Hindlimb muscle (tissue), 1 donor: ENCODE measurements around the gene SKP2. TPM values are rescaled to one million over a fixed set of nuclear protein-coding genes. Genes with fewer than 3 reads are reported as not detected.

Source experiments
- DNase-seq: peaks from one replicate; pipeline ENCODE4 v3.0.0-alpha.2; 2013
- polyA plus RNA-seq: library from polyadenylated mRNA; unstranded; fragments of 120-200 nt; gene quantifications from one replicate; pipeline ENCODE4 v1.2.1, GENCODE V29; 2013; ENCODE audit not compliant: insufficient read length

Gene SKP2
- polyA plus RNA-seq, 1 donor: 57.0 TPM

GRCh38 chr5:36202521-36202961 lies 50.6 kb downstream of the SKP2 start:
- DNase-seq: no peak

- DNase-seq: no peak
These were observed 53.4 kb downstream of the SKP2 start for GRCh38 chr5:36205329-36205728.

GRCh38 chr5:36206913-36207312 lies 55.0 kb downstream of the SKP2 start:
- no peak for DNase-seq

GRCh38 chr5:36208786-36209185 lies 56.9 kb downstream of the SKP2 start:
- no peak for DNase-seq

GRCh38 chr5:36209664-36210063 lies 57.8 kb downstream of the SKP2 start:
- no peak for DNase-seq

- no peak for DNase-seq
These were observed 62.5 kb downstream of the SKP2 start for GRCh38 chr5:36214436-36214835.

GRCh38 chr5:36215910-36216309 lies 64.0 kb downstream of the SKP2 start:
- DNase-seq: no peak

- no peak for DNase-seq
These were observed 65.7 kb downstream of the SKP2 start for GRCh38 chr5:36217567-36217966.

GRCh38 chr5:36217988-36218387 lies 66.1 kb downstream of the SKP2 start:
- no peak for DNase-seq

GRCh38 chr5:36222620-36223019 lies 70.7 kb downstream of the SKP2 start:
- no peak for DNase-seq

GRCh38 chr5:36227046-36227445 lies 75.1 kb downstream of the SKP2 start:
- DNase-seq: no peak

- DNase-seq: no peak
These were observed 76.6 kb downstream of the SKP2 start for GRCh38 chr5:36228505-36228904.

- no peak for DNase-seq
These were observed 78.4 kb downstream of the SKP2 start for GRCh38 chr5:36230151-36230790.

- no peak for DNase-seq
These were observed 80.6 kb downstream of the SKP2 start for GRCh38 chr5:36232533-36232932.

Other genes with a start within 250 kb of the SKP2 start
- gene CAPSL, start 213.5 kb upstream of the SKP2 start, polyA plus RNA-seq: not detected
- 19.9 TPM for gene UGT3A1, start 160.7 kb upstream of the SKP2 start, polyA plus RNA-seq
- 0.83 TPM for gene UGT3A2, start 85.2 kb upstream of the SKP2 start, polyA plus RNA-seq
- 14.2 TPM for gene LMBRD2, start 224 bp upstream of the SKP2 start, polyA plus RNA-seq
- gene NADK2, start 89.8 kb downstream of the SKP2 start, polyA plus RNA-seq: 45.3 TPM
- 0.53 TPM for gene RANBP3L, start 149.8 kb downstream of the SKP2 start, polyA plus RNA-seq